ENCODE measurements around the gene LNX1.

Gene LNX1

DNA sequence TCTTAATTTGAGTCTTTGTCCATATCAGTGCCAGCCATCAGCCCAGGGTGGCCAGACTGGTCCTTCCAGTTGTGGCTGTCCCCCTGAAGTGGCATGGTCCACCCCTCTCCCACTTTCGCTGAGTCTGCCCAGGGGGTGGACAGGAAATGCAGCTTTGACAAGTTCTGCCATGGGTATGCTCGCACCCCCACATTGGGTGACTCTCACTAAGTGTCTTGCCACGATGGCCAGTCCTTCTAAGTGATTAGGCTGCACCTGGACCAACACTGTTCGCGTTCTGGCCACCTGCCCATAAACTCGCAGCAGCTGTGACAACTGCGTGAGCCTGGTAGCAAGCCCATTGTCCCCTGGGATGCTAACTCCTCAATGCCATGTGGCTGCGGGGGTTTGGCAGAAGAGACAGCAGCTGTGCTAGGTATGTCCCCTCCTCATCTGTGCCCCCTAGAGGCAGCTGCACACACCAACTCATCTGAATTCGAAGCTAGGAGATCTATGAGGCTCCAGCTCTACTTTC lies 10.0 kb upstream of the LNX1 start:
- no peak for DNase-seq (ENCODE audit: low read depth in 4 of 4, low spot score in 1 of 4)

DNA sequence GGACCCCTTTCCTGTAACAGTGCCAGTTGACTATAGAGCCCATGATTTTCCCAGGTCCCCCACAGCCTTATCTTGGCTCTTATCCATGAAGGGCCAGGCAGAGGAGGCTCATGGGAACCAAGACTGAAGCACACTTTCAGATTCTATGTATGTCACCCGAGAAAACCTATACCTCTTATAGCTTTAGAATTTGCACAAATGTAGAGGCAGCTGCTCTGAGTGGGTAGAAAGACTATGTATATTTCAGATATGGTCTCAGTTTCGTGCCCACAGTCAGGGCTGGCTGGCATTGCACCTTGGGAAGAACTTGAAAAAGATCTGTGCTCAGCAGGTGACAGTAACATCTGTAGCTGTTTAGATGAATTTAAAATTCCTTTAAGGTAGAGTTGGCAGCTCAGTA lies 8.3 kb upstream of the LNX1 start:
- no peak for DNase-seq (ENCODE audit: low read depth in 4 of 4, low spot score in 1 of 4)

DNA sequence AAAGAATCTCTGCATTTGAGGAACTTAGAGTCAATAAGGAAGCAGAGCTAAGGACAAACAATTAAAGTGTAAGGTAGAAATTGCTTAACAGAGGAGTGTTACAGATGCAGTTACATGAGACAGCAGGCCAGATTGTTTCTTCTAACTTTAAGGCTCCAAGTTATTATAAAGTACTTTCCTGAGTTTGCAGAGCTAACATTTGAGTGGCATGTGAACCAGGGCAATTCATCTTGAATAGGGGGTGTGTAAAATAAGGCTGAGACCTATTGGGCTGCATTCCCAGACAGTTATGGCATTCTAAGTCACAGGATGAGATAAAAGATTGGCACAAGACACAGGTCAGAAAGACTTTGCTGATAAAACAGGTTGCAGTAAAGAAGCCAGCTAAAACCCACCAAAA lies 7.6 kb upstream of the LNX1 start:
- no peak for DNase-seq (ENCODE audit: low read depth in 4 of 4, low spot score in 1 of 4)

DNA sequence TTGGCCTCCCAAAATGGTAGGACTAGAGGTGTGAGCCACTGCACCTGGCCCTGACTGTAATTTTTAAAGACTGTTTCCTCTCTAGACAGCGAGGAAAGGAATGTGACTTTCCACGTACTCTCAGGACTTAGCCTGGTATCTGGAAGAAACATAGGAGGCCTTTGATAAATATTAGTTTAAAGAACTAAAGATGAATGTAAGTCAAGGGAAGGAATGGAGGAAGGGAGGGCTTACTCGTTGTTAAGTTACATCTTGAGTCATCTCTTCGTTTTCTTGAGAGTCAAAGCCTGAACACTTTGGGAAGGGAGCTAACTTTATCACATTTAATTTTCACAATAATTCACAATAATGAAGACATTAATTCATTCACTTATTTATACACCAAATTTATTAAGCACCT lies 7.2 kb upstream of the LNX1 start:
- no peak for DNase-seq (ENCODE audit: low read depth in 4 of 4, low spot score in 1 of 4)

DNA sequence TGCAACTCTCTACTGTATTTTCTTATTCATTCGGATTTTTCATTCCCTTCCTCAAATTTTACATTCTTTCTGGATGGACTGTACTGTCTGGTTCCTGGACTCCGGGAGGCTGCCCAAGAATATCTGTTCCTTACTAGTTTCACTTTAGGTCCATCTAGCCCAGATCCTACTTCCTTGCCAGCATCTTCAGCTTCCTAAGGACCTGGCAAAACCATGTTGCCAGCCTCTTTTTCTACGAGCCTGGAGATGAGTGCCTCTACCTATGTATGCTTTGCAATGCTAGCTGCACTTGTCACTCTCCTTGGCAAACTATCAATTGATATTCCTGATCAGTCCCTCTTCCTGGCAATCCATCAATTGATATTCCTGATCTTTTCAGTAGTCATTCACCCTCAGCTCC lies 5.6 kb upstream of the LNX1 start:
- no peak for DNase-seq (ENCODE audit: low read depth in 4 of 4, low spot score in 1 of 4)

DNA sequence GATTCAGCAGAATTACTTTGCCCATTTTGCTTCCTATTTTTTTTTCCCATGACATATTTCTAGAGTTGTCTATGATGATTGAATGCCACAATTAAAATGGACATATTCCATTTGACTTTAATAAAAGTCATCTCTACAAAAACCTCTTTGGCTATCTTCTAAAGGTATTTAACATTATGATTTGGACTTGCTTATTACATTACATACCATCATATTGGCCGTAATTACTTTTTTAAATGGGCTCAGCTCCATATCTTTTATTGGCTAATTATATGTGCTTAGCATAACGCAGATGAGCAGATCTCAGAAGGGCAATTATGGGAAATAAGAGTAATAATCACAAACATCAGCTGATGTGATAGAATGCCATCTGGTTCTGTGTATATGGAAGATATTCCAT lies 4.5 kb upstream of the LNX1 start:
- no peak for DNase-seq (ENCODE audit: low read depth in 4 of 4, low spot score in 1 of 4)

DNA sequence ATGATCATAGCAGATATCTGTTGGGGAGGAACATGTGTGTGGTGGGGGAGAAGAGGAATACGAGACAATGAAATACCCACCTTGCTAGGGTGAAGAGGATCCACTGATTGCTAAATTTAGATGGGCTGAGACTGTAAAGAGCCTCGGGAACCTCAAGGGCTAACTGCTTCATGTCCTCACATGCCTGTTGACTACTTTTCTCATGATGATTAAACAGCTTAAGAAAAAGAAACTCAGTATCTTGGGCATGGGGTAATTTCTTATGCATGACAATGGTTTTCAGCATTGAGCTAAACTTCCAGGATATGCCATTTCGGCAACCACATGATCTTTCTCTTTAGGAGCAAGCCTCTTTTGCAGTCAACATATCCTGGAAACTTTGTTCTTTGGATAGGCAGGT lies 3.9 kb upstream of the LNX1 start:
- no peak for DNase-seq (ENCODE audit: low read depth in 4 of 4, low spot score in 1 of 4)

DNA sequence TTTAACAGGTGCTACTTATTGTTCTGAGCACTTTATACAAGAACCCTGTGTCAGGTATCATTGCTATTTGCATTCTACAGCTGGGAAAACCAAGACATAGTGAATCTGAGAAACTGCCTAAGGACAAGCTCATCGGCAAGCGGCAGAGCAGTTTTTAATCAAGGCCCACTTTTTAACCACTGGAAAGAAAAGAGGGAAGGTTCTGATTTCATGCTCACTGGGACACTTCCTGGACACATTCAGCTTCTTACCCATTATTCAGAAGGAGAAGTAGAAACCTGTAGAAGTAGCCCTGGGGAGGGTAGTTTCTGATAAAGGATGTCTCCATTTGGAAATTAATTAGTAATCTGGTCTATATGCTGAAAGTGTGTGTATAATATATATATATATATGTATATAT lies 2.5 kb upstream of the LNX1 start:
- no peak for DNase-seq (ENCODE audit: low read depth in 4 of 4, low spot score in 1 of 4)

DNA sequence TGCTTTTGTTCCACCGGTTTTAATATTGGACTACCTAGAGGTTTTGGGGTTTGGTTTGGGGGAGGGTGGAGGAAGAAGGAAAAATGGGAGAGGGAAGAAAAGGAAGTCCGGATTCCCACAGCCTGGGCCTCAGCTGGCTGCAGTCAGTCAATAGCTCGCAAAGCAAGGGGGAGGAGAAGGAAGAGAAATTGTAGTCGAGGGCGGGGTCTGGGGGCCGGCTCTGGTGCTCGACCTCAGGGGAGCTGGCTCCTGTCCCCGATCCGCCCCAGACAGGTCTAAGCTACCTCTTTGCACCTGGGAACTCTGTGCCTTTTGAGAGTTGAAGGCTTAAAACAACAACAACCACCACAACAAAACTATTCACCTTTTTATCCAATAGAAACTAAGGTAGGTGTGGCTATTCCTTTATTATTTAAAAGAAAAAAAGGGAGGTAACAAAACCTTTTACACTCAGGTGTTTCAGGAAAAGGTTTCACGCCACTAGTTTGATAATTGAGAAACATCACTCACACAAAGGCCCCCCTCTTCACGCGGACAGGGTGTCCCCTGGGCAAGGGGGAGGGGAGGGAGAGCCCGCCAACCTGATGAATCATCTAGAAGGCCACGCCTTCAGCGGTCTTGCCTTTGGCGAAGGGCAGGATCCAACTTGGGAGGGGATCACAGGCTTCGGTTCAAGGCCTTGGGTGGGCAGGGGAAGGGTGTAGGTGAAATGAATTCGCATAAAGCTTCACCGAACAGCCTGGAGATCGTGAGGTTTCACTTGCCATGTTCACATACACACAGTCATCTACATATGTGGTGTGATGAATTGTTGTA lies 1.6 kb upstream of the LNX1 start:
- DNase-seq (ENCODE audit: low read depth in 4 of 4, low spot score in 1 of 4), result no peak

DNA sequence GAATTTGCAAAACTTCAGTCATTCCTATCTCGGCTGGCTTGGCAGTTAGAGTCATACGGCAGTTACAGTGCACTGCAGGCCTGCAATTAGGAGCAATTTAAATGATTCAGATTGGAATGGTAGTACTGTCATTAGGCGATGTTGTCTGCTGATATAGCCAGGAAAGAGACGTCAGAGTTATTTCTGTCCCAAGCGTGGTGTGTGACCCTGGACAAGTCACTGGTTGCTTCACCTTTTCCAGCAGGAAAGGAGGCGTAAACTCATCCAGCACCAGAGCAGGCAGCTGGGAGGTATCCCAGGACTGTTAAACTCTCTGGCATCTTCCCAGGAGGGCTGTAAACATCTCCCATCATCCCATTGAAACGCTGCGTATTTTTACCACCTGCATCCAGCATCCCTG lies 836 bp upstream of the LNX1 start:
- DNase-seq (ENCODE audit: low read depth in 4 of 4, low spot score in 1 of 4), result no peak

DNA sequence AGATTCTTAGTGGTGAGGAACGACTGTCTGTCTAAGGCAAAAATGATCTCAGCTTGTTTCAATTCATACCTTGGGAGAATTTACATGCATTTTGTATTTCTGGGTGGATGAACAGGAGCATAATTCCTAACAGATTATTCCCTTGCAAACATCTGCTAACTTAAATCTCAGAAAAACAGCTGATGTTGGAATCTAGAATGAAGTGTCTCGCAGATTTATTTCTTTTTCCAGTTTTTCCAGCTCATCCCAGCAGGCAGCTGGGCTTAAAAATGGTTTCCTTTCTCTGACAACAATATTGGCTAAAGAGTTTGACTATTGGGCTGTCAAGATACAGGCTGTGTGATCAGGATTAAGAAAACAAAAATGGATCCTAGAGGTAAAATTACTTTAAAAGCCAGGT lies 1.1 kb downstream of the LNX1 start:
- DNase-seq (ENCODE audit: low read depth in 4 of 4, low spot score in 1 of 4), result no peak

DNA sequence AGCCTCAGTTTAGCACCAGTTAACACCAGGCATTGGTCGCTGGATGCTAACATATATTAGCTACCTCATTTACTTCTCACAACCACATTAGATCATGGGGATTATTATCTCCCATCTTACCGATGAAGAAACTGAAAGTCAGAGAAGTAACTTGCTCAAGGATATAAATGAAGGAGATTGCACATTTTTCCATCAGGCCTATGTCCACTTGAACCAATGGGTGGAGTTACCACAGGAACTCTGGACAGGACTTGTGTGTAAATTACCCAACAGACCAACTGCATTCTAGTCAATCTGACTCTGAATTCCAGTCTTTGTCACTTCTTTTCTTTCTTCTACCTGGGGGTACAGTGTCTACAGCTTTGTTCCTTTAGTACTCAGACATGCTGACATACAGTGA lies 1.8 kb downstream of the LNX1 start:
- DNase-seq (ENCODE audit: low read depth in 4 of 4, low spot score in 1 of 4), result no peak

DNA sequence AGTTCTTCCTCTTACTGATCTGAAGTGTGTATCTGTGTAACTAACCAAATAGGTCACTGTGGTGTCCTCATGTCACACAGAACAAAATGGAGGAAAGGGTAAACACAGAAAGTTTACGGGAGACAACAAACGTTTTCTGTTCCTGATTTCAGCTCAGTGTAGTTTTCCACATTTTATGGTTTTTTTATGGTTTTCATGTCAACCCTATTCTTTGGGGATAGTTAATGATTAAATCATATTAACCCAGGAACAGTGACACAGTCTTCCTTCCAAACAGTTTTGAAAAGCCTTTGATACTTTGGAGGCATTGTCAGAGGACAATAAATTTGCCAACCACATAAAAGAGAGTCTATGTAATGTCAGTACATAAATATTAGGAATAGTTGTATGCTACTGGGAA lies 4.2 kb downstream of the LNX1 start:
- no peak for DNase-seq (ENCODE audit: low read depth in 4 of 4, low spot score in 1 of 4)

DNA sequence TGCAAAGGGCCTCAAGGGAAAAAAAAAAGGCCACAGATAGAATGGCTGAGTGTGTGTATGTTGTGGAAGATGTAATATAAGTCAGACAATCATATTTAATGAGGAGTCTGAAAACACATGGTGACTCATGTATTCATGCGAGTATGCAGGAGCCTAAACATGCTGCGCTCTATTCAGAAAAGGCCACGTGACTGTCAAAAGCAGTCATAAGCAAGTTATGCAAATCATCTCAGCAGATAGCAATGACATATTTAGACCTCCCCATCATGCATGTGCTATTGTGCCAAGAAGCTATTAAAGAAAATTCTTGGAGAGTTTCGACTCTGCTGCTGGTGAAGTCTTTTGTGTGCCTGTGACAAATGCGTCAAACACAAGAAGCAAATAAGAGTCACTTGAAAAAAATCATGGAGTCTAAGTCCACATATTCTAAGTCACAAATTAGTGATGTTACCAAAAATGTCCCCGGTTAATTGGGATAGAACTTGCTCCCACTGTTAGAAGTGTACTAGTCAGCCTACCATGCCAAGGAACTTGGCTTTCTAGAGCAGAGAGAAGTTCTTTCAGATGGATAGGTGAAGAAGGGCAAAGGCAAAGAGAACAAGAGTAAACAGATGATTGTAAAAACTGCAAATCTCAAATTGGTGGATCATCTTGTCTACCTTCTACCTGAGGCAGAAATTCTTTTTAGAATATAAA lies 5.0 kb downstream of the LNX1 start:
- no peak for DNase-seq (ENCODE audit: low read depth in 4 of 4, low spot score in 1 of 4)

DNA sequence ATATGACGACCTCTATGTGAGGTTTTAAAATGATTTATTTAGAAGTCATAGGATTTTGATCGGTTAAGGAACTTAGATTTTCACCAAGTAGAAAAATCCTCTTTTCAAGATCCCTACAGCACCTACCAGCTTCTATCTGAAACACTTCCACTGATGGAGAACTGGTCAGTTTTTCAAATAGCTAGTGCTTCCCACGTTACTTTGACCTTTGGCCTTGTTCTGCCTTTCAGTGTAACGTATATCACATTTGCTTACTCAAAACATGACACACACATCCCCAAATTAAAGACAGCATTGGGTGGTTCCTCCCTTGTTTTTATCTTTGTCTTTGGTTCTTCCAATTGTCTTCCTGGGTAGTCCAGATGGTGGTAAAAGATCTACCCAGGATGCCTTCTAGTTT lies 6.6 kb downstream of the LNX1 start:
- DNase-seq (ENCODE audit: low read depth in 4 of 4, low spot score in 1 of 4), result no peak

DNA sequence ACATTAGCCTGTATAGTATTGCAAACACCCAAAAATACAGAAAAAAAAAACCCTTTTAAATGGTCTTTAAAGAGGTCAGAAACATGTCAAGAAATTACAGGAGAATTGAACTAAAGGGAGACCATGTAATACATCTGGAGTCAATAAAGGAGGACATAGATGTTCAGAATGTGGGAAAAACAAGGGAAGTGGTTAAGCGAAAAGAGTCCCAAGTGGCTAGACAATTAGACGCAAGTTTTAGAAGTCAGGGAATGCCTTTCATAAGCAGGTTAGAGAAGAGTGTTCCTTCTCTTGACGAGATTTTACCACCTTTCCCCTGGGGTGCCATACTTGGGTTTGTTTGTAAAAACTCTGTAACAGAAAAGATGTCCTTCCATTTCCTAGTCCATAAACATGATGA lies 7.8 kb downstream of the LNX1 start:
- DNase-seq (ENCODE audit: low read depth in 4 of 4, low spot score in 1 of 4), result no peak

DNA sequence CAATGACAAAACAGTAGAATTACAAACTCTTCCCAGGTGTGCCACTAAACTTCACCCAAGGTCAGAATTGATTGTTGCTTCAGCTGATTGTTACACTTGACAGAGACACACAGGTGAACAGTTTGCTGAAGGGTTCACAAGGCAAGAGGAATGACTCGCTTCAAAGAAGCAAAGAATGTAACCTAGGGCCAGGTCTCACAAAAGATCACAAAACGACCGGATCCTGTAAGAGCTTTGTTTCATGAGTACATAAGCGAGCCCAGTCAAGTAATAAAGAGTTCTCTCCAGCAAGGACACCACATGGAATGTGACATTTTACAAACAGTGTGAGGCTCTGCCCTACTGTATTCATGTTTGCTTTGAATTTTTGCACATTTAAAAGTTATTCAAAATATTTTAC lies 9.1 kb downstream of the LNX1 start:
- no peak for DNase-seq (ENCODE audit: low read depth in 4 of 4, low spot score in 1 of 4)

DNA sequence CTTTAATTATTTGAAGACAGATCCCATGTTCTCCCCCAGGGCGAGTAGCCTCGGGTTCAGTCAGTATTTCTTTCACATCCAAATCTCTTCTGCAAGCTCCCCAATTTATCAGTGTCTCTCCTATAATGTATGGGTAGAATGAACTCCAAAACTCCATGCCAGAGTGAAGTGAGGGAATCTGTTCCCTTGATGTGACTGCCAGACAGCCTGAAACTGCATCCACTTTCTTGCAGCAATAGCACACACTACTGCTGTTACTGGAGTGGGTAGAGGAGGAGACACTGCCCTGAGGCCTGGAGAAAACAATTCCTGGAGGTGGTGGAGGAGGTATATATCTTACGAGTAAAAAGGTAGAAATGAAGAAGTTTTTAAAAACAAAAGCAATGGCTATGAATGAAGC lies 11.0 kb downstream of the LNX1 start:
- DNase-seq (ENCODE audit: low read depth in 4 of 4, low spot score in 1 of 4), result no peak

DNA sequence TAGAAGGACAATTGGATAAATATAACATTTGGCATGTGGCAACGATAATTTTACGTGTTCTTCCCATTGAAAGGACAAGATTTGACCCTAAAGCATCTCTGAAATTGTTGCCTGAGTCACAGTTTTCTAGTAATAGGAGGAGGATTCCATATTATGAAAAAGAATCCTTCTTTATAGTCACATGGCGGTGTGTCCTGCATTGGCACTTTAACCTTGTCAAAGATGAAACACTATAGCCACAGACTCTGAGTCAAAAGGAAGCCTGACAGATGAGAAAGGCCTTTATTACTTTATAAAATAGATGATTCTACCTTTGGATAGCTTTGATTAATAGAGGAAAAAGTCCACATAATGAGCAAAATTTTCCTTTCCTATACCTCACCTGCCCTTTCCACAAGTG lies 11.5 kb downstream of the LNX1 start:
- no peak for DNase-seq (ENCODE audit: low read depth in 4 of 4, low spot score in 1 of 4)

DNA sequence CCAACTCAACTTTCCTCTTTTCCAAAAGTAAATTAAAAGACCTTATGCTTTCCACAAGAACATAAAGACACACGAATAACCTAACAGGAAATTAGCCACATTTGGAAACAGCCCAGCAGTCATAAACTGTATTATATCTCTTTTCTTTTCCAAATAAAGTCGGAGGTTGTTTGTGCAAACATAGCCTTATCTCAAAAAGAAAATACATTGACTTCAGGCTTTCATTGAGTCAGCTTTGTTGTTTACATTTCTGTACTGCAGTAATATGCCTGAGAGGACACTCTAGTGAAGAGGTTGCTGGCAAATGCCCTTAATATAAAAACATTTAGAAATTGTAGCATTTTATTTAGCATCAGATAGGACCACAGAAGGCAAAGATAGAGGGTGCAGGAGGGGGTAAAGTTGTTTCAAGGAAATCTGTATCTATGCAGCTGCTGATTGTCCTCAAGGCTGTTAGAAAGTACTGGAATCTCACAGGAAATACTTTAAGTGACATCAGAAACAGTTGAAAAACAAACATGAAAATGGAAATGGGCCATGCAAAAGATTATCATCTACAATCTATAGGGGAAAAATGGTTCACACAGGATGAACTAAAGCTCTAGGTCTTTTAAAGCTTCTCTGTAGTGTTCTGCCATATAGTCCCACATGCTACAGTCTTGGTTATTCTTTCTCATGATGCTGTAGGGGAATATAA lies 14.5 kb downstream of the LNX1 start:
- no peak for DNase-seq (ENCODE audit: low read depth in 4 of 4, low spot score in 1 of 4)

DNA sequence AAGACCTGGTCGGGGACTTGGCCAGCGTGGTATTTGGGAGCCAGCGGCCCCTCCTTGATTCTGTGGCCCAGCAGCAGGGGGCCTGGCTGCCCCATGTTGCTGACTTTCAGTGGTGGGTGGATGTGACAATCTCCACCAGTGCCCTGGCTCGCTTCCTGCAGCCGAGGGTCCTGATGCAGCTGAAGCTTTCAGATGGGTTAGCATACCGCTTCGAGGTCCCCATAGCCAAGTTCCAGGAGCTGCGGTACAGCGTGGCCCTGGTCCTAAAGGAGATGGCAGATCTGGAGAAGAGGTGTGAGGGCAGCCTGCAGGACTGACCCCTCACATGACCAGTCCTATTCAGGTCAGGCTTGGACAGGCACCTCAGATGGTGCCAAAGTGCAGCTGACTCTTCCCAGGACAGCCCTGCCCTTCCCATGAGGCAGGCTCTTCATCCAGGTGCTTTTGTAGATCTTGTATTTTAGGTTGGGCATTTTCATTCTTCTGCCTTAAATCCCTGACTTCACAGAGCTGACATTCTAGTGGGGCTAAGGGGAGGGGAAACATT lies 15.1 kb downstream of the LNX1 start:
- DNase-seq (ENCODE audit: low read depth in 4 of 4, low spot score in 1 of 4), result no peak

DNA sequence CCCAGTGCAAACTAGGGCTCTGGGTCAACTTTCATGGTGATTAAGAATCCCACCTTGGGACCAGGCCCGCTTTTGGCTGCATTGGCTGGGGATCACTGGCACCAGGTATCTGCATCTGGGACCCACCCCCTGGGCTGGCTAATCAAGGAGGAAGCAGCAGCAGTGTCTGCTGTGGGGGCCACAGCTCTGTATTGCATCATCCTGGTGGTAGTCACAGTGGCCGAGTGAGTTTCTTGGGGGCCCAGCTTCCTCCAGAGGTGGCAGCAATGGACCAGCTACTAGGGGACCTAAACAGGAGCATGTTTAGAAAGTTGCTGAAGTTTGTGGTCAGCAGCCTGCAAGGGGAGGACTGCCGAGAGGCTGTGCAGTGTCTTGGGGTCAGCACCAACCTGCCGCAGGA lies 15.7 kb downstream of the LNX1 start:
- no peak for DNase-seq (ENCODE audit: low read depth in 4 of 4, low spot score in 1 of 4)

Data from stimulated activated CD4-positive, alpha-beta T cell treated with anti-CD3 and anti-CD28 coated beads, Interleukin-1b, Interleukin-23, amount 100 ng/mL, for 24 hours (primary cell).